DND-41 (cell line): Measurements from ENCODE around the gene TMCC1.

ENCODE experiments used
- ATAC-seq: fragments of 200-7000 bp; cut with Tn5 transposase; 3 replicates; pipeline ENCODE4 v1.9.1; 2021; ENCODE audit warnings: low read depth; ENCODE audit not compliant: insufficient read depth
- DNase-seq: peaks from one replicate; pipeline ENCODE4 v3.0.0-alpha.2; 2020
- H2AFZ ChIP-seq: 2 replicates; pipeline ENCODE4 v1.6.0; 2012; ENCODE audit warnings: low read depth, low read length
- H3K27ac ChIP-seq: 2 replicates; pipeline ENCODE4 v1.5.1; 2012; ENCODE audit warnings: low read length, inconsistent platforms
- H3K27me3 ChIP-seq: fragments of 200-600 bp; sonication (generic); 2 replicates; pipeline ENCODE4 v1.6.0; 2012; ENCODE audit warnings: low read length, mild to moderate bottlenecking, inconsistent platforms; ENCODE audit not compliant: insufficient read depth, poor library complexity
- H3K36me3 ChIP-seq: 2 replicates; pipeline ENCODE4 v1.5.1; 2012; ENCODE audit warnings: low read length, inconsistent platforms; ENCODE audit not compliant: insufficient read depth
- H3K4me1 ChIP-seq: 2 replicates; pipeline ENCODE4 v1.5.1; 2012; ENCODE audit warnings: mild to moderate bottlenecking, low read length; ENCODE audit not compliant: insufficient read depth
- H3K4me2 ChIP-seq: 2 replicates; pipeline ENCODE4 v1.6.0; 2012; ENCODE audit warnings: mild to moderate bottlenecking, moderate library complexity, low read length, inconsistent platforms; ENCODE audit not compliant: insufficient read depth
- H3K4me3 ChIP-seq, 2 experiments: fragments of 200-600 bp in 1 of 2; shearing (Covaris generic) in 1 of 2; 2 replicates each; pipeline ENCODE4 v1.5.1; 2012 to 2016; ENCODE audit warnings: inconsistent platforms in 2 of 2, low read length in 2 of 2, mild to moderate bottlenecking in 2 of 2, low read depth in 1 of 2, moderate library complexity in 1 of 2
- H3K79me2 ChIP-seq: 2 replicates; pipeline ENCODE4 v1.6.0; 2012; ENCODE audit warnings: low read length, inconsistent platforms; ENCODE audit not compliant: insufficient read depth
- H3K9ac ChIP-seq: 2 replicates; pipeline ENCODE4 v1.6.0; 2012; ENCODE audit warnings: low read depth, mild to moderate bottlenecking, inconsistent platforms, low read length, moderate library complexity
- H3K9me3 ChIP-seq: 2 replicates; pipeline ENCODE4 v1.5.1; 2012; ENCODE audit warnings: low read length, moderate library complexity, mild to moderate bottlenecking, inconsistent platforms; ENCODE audit not compliant: insufficient read depth, severe bottlenecking
- H4K20me1 ChIP-seq: 2 replicates; pipeline ENCODE4 v1.6.0; 2012; ENCODE audit warnings: low read length; ENCODE audit not compliant: insufficient read depth
- EZH2 ChIP-seq: IDR thresholded peaks from 3 replicates; pipeline ENCODE4 v1.6.1; 2012; ENCODE audit warnings: borderline replicate concordance, low read depth, mild to moderate bottlenecking, moderate library complexity, low read length, inconsistent platforms; ENCODE audit not compliant: severe bottlenecking
- TF ChIP-seq, protein P1 (sequence below): IDR thresholded peaks from 2 replicates; pipeline ENCODE4 v1.5.1; 2012; ENCODE audit warnings: borderline replicate concordance, low read length, moderate library complexity, mild to moderate bottlenecking; ENCODE audit not compliant: poor library complexity, severe bottlenecking; ENCODE audit errors: extremely low read depth

TMCC1 gene

DNA sequence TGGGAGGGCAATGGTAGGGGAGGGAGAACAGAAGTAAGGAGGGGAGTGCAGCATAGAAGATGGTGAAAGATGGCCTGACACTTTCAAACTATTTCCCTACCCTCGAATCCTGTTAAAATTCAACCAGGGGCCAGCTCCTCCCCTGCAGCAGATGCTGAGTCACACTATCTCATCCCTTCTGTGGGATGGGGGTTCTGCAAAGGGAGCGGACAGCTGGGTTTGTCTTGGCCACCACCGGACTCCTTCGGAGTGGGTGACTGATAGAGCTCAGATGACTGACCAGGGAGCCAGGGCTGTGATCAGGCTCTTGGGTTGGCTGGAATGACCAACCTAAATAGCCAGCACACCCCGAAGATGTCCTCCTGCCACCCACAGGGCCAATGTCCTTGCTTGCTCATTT lies 33.6 kb upstream of the TMCC1 start:
- DNase-seq: no peak
- H3K27me3 ChIP-seq: no peaks in the 10 kb centered on the region
- no peaks in the 10 kb centered on the region for H3K79me2 ChIP-seq
- no peak overlapping the region for H3K4me3 ChIP-seq
- no peaks in the 10 kb centered on the region for H4K20me1 ChIP-seq
- no peaks in the 10 kb centered on the region for H3K4me1 ChIP-seq
- no peak for ATAC-seq
- no peaks in the 10 kb centered on the region for H3K36me3 ChIP-seq
- TF ChIP-seq, protein P1, sequence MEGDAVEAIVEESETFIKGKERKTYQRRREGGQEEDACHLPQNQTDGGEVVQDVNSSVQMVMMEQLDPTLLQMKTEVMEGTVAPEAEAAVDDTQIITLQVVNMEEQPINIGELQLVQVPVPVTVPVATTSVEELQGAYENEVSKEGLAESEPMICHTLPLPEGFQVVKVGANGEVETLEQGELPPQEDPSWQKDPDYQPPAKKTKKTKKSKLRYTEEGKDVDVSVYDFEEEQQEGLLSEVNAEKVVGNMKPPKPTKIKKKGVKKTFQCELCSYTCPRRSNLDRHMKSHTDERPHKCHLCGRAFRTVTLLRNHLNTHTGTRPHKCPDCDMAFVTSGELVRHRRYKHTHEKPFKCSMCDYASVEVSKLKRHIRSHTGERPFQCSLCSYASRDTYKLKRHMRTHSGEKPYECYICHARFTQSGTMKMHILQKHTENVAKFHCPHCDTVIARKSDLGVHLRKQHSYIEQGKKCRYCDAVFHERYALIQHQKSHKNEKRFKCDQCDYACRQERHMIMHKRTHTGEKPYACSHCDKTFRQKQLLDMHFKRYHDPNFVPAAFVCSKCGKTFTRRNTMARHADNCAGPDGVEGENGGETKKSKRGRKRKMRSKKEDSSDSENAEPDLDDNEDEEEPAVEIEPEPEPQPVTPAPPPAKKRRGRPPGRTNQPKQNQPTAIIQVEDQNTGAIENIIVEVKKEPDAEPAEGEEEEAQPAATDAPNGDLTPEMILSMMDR: no peak
- no peak for TF ChIP-seq EZH2
- H2AFZ ChIP-seq: no peak overlapping the region
- H3K9me3 ChIP-seq: no peaks in the 10 kb centered on the region
- H3K9ac ChIP-seq: no peak overlapping the region
- no peak overlapping the region for H3K27ac ChIP-seq
- no peak overlapping the region for H3K4me2 ChIP-seq

DNA sequence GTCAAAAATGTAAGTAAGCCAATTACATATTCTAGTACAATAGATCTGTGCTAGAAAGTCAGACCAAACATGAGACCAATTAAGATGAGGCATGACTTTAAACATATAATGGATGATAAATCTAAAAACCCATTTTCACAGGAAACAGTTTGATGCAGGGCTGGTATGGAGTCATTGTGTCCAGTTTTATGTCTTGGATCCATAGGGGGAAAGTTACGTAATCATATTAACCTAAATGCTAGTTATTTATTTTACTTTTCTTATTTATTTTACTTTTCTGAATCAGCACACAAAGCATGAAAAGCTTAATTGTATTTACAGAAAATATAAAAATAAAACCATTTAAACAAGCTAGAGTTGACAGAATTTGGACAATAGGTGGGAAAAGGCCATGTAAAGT lies 26.3 kb upstream of the TMCC1 start:
- H3K4me2 ChIP-seq: no peak overlapping the region
- TF ChIP-seq EZH2: no peak
- TF ChIP-seq, protein P1: no peak
- no peak overlapping the region for H3K27ac ChIP-seq
- no peaks in the 10 kb centered on the region for H3K4me1 ChIP-seq
- no peaks in the 10 kb centered on the region for H3K27me3 ChIP-seq
- no peaks in the 10 kb centered on the region for H4K20me1 ChIP-seq
- H3K36me3 ChIP-seq: no peaks in the 10 kb centered on the region
- H2AFZ ChIP-seq: no peak overlapping the region
- no peaks in the 10 kb centered on the region for H3K79me2 ChIP-seq
- ATAC-seq: no peak
- H3K4me3 ChIP-seq: no peak overlapping the region
- no peak overlapping the region for H3K9ac ChIP-seq
- peaks cover 36% of the 10 kb centered on the region for H3K9me3 ChIP-seq
- no peak for DNase-seq

DNA sequence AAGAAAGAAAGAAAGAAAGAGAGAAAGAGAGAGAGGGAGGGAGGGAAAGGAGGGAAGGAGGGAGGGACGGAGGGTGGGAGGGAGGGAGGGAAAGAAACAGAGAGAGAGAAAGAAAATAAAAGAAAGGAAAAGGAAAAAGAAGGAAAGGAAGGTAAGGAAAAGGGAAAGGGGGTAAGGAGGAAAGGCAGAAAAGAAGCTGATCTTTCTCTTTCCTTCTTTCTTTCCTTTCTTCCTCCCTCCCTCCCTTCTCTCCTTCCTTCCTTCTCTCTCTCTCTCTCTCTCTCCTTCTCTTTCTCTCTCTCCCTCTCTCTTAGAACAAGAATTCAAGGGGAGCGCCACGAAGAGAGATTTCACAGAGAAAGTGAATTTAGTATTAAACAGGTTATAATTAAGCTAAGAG lies 25.8 kb upstream of the TMCC1 start:
- H3K4me1 ChIP-seq: no peaks in the 10 kb centered on the region
- no peak overlapping the region for H3K9ac ChIP-seq
- ATAC-seq: no peak
- H3K4me3 ChIP-seq: no peak overlapping the region
- H3K36me3 ChIP-seq: no peaks in the 10 kb centered on the region
- no peaks in the 10 kb centered on the region for H3K27me3 ChIP-seq
- no peaks in the 10 kb centered on the region for H4K20me1 ChIP-seq
- no peak for DNase-seq
- no peak overlapping the region for H3K27ac ChIP-seq
- peaks cover 36% of the 10 kb centered on the region for H3K9me3 ChIP-seq
- H3K79me2 ChIP-seq: no peaks in the 10 kb centered on the region
- no peak overlapping the region for H2AFZ ChIP-seq
- no peak for TF ChIP-seq EZH2
- TF ChIP-seq, protein P1: no peak
- H3K4me2 ChIP-seq: no peak overlapping the region

DNA sequence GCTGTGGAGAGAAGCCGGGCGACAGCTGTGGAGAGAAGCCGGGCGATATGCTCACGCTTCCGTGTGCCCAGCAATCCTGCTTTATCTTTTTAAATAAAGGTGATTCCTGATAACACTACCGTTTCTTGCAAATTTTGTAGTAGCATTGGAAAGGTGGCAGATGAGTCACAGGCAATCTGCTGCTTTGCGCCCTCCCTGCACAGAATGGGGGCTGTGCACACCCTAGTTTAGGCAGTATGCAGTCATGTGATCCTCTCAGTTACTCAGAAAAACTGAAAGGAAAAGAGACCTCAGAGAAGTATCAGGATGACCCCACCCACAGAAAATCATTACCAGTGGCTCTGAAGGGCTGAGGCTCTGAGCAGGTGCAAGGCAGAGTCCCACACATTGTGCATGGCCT lies 24.9 kb upstream of the TMCC1 start:
- Histone ChIP-seq H3K4me1 (no peaks in the 10 kb centered on the region), H4K20me1 (no peaks in the 10 kb centered on the region), H3K36me3 (no peaks in the 10 kb centered on the region), H3K4me2 (no peak overlapping the region), H3K4me3 (no peak overlapping the region), H3K79me2 (no peaks in the 10 kb centered on the region), H3K27ac (no peak overlapping the region), H3K9ac (no peak overlapping the region), H3K9me3 (peaks cover 36% of the 10 kb centered on the region), H3K27me3 (no peaks in the 10 kb centered on the region), H2AFZ (no peak overlapping the region)
- no peak for TF ChIP-seq EZH2
- TF ChIP-seq, protein P1: no peak
- ATAC-seq (no peak), DNase-seq (no peak)
